Gastroesophageal sphincter (tissue), 4 donors: ENCODE results near the gene DZIP1L. TPM values are rescaled to one million over a fixed set of nuclear protein-coding genes. Genes with fewer than 3 reads are reported as not detected.

Experiments
- ATAC-seq: fragments of 150-250 bp; one replicate; pipeline ENCODE4 v1.9.1; 2016; ENCODE audit warnings: mild to moderate bottlenecking, moderate library complexity
- H3K27ac ChIP-seq, 4 donors: fragments of 200-600 bp; sonication (generic) in 3 of 4; 1 replicate in 3 of 4; 2 replicates in 1 of 4; pipeline ENCODE4 v1.5.1; 2016 to 2019
- H3K27me3 ChIP-seq: fragments of 200-600 bp; sonication (generic); one replicate; pipeline ENCODE4 v1.5.1; 2019
- H3K36me3 ChIP-seq, 2 donors: fragments of 200-600 bp; sonication (generic); one replicate each; pipeline ENCODE4 v1.5.1; 2019; ENCODE audit warnings: control low read depth in 1 of 2
- H3K4me1 ChIP-seq, 3 donors: fragments of 200-600 bp; sonication (generic); 1 replicate in 2 of 3; 2 replicates in 1 of 3; pipeline ENCODE4 v1.5.1; 2016 to 2019; ENCODE audit warnings: control low read depth in 2 of 3
- H3K4me3 ChIP-seq, 2 donors: fragments of 200-600 bp; sonication (generic); one replicate each; pipeline ENCODE4 v1.5.1; 2019; ENCODE audit warnings: mild to moderate bottlenecking in 1 of 2, moderate library complexity in 1 of 2
- H3K9me3 ChIP-seq, 3 donors: fragments of 200-600 bp; sonication (generic); one replicate each; pipeline ENCODE4 v1.5.1; 2017 to 2019; ENCODE audit warnings: control low read depth in 2 of 3
- CTCF ChIP-seq, 4 experiments: fragments of 200-600 bp in 2 of 4; fragments of 450-650 bp in 2 of 4; sonication (generic) in 1 of 4; IDR thresholded peaks; one replicate each; pipeline ENCODE4 v1.5.1; 2017 to 2019; ENCODE audit warnings: antibody characterized with exemption in 4 of 4, mild to moderate bottlenecking in 2 of 4, moderate library complexity in 2 of 4
- EP300 ChIP-seq: sonication (generic); formaldehyde crosslinking; IDR thresholded peaks from one replicate; pipeline ENCODE4 v1.6.1; 2017; ENCODE audit warnings: antibody characterized with exemption, mild to moderate bottlenecking
- POLR2A ChIP-seq, 2 donors: fragments of 450-650 bp; IDR thresholded peaks; one replicate each; pipeline ENCODE4 v1.6.1; 2017; ENCODE audit warnings: antibody characterized with exemption in 2 of 2, mild to moderate bottlenecking in 2 of 2, moderate library complexity in 1 of 2
- POLR2AphosphoS5 ChIP-seq: sonication (generic); formaldehyde crosslinking; IDR thresholded peaks from one replicate; pipeline ENCODE4 v1.6.1; 2017; ENCODE audit warnings: antibody characterized with exemption
- WGBS, 2 donors: methylation state at CpG; one replicate each; pipeline ENCODE4 v1.1.5; 2018; ENCODE audit warnings: low coverage in 1 of 2; 5-methylcytosine and 5-hydroxymethylcytosine counted together
- total RNA-seq, 4 donors: library from RNA; depleted of rRNA; stranded (reverse); fragments of >200 nt; gene quantifications; one replicate each; pipeline ENCODE4 v1.1.0, GENCODE V29; 2016

The DZIP1L gene
- total RNA-seq, 4 donors from 2014 or later: 5.3 to 47.9 (median 18.6) TPM

DNA sequence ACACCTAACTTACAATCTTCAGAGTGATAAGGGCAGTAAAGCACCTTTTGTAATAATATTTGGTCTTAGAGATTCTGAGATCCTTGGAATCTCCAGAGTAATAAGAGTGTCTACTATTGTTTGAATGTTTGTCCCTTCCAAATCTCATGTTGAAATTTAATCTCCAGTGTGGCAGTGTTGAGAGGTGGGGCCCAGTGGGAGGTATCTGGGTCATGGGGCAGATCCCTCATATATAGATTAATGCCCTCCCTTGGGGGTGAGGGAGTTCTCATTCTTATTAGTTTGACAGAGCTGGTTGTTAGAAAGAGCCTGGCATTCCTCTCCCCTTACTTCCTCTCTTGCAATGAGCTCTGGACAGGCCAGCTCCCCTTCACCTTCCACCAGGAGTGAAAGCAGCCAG is 16.0 kb downstream of the DZIP1L start:
- Histone ChIP-seq H3K4me1 (no peaks in the 10 kb centered on the region), H3K4me3 (no peak overlapping the region), H3K27ac (no peak overlapping the region), H3K36me3 (peaks cover 0 to 82% of the 10 kb centered on the region in 2 donors), H3K9me3 (no peaks in the 10 kb centered on the region), H3K27me3 (no peaks in the 10 kb centered on the region)
- ATAC-seq: no peak
- TF ChIP-seq CTCF (IDR thresholded peaks at IDR 0.05): no peak
- no peak for TF ChIP-seq POLR2AphosphoS5
- no peak for TF ChIP-seq POLR2A (IDR thresholded peaks at IDR 0.05)
- no peak for TF ChIP-seq EP300

- no peak overlapping the region for H3K27ac ChIP-seq
- no peak overlapping the region for H3K4me3 ChIP-seq
- no peaks in the 10 kb centered on the region for H3K27me3 ChIP-seq
- H3K9me3 ChIP-seq: no peaks in the 10 kb centered on the region
- TF ChIP-seq CTCF (IDR thresholded peaks at IDR 0.05) (no peak), EP300 (no peak), POLR2A (IDR thresholded peaks at IDR 0.05) (no peak), POLR2AphosphoS5 (no peak)
- peaks cover 0 to 82% of the 10 kb centered on the region in 2 donors for H3K36me3 ChIP-seq
- ATAC-seq: no peak
- no peaks in the 10 kb centered on the region for H3K4me1 ChIP-seq
- WGBS, 2 donors: 78 to 81% methylated on average over 2 to 7 of the region's 12 CpGs
These were observed 17.9 kb downstream of the DZIP1L start for GRCh38 chr3:138097192-138098172.

DNA sequence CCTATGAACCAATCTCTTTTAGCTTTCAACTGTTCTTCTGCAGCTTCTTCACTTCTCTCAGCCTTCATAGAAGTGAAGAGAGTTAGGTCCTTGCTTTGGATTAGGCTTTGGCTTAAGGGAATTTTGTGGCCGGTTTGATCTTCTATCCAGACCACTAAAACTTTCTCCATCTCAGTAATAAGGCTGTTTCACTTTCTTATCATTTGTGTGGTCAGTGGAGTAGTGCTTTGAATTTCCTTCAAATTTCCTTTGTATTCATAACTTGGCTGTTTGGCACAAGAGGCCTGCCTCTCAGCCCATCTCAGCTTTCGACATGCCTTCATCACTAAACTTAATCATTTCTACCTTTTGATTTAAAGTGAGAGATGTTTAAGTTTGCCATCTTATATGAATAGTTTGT is 21.7 kb downstream of the DZIP1L start:
- TF ChIP-seq CTCF (IDR thresholded peaks at IDR 0.05) (no peak), EP300 (no peak), POLR2A (IDR thresholded peaks at IDR 0.05) (no peak), POLR2AphosphoS5 (no peak)
- H3K9me3 ChIP-seq: no peaks in the 10 kb centered on the region
- 50 to 55% methylated on average over 2 of the region's 2 CpGs for WGBS, 2 donors
- no peak overlapping the region for H3K27ac ChIP-seq
- ATAC-seq: no peak
- no peaks in the 10 kb centered on the region for H3K27me3 ChIP-seq
- no peak overlapping the region for H3K4me3 ChIP-seq
- no peaks in the 10 kb centered on the region for H3K4me1 ChIP-seq
- H3K36me3 ChIP-seq: peaks cover 0 to 77% of the 10 kb centered on the region in 2 donors

GRCh38 chr3:138092023-138092422 is 23.4 kb downstream of the DZIP1L start:
- no peak overlapping the region for H3K4me3 ChIP-seq
- WGBS, 2 donors: 54 to 90% methylated on average over 2 of the region's 2 CpGs

More at GRCh38 chr3:138092023-138092422, 23.4 kb downstream of the DZIP1L start:
- H3K4me1 ChIP-seq: no peaks in the 10 kb centered on the region
- H3K27me3 ChIP-seq: no peaks in the 10 kb centered on the region
- no peak for ATAC-seq
- no peak for TF ChIP-seq EP300
- no peak for TF ChIP-seq POLR2A (IDR thresholded peaks at IDR 0.05)
- no peak for TF ChIP-seq CTCF (IDR thresholded peaks at IDR 0.05)
- TF ChIP-seq POLR2AphosphoS5: no peak
- no peaks in the 10 kb centered on the region for H3K9me3 ChIP-seq
- H3K27ac ChIP-seq: no peak overlapping the region
- H3K36me3 ChIP-seq: peaks cover 0 to 85% of the 10 kb centered on the region in 2 donors
